ENCODE data around the gene TMCO4.

TMCO4 gene

GRCh38 chr1:19703280-19703679 lies 96.4 kb downstream of the TMCO4 start (continued):
- TF ChIP-seq ZFP30 (CRISPR knock-in tag; IDR thresholded peaks at IDR 0.05) (no peak), ZNF8 (CRISPR knock-in tag; IDR thresholded peaks at IDR 0.05) (no peak), CREB5 (CRISPR knock-in tag; IDR thresholded peaks at IDR 0.05; ENCODE audit: low read depth) (no peak), ZNF70 (CRISPR knock-in tag; IDR thresholded peaks at IDR 0.05) (no peak), RARB (CRISPR knock-in tag; IDR thresholded peaks at IDR 0.05) (no peak)

DNA sequence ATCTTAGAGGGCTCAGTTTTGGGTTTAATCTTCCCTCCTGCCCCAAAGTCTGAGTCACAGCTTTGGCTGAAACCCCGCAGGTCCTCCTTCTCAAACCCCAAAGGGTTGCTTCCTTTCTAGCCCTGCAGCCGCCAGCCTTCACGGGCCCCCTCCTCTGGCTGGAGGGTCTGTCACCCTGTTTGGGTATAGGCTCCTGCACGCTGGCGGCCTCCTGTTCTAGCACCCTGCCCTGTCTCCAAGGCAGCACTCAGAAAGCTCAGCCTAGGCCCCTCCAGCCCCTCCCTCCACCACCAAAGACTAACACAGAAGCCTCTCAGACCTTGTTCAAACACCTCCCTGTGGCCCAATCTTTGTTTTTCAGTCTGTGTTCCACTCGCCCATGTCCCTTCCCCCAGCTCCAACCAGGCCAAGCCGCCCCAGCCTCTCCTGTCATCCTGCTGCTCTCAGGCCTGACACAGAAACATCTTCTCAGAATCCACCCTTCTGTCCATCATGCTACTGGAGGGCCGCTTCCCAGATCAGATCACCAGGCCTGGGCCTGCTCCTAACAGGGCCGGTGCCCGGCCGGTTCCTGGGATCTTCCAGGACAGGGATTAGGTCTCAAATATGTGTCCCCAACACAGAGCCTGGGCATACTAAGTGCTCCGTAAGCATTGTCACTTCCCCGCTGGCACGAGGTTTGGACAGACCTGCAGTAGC lies 99.5 kb downstream of the TMCO4 start:
- no peak for ATAC-seq
- TF ChIP-seq CREB5 (CRISPR knock-in tag; IDR thresholded peaks at IDR 0.05; ENCODE audit: low read depth) (no peak), PPARA (CRISPR knock-in tag; IDR thresholded peaks at IDR 0.05; ENCODE audit: borderline replicate concordance) (no peak)
- TF ChIP-seq, protein P1, sequence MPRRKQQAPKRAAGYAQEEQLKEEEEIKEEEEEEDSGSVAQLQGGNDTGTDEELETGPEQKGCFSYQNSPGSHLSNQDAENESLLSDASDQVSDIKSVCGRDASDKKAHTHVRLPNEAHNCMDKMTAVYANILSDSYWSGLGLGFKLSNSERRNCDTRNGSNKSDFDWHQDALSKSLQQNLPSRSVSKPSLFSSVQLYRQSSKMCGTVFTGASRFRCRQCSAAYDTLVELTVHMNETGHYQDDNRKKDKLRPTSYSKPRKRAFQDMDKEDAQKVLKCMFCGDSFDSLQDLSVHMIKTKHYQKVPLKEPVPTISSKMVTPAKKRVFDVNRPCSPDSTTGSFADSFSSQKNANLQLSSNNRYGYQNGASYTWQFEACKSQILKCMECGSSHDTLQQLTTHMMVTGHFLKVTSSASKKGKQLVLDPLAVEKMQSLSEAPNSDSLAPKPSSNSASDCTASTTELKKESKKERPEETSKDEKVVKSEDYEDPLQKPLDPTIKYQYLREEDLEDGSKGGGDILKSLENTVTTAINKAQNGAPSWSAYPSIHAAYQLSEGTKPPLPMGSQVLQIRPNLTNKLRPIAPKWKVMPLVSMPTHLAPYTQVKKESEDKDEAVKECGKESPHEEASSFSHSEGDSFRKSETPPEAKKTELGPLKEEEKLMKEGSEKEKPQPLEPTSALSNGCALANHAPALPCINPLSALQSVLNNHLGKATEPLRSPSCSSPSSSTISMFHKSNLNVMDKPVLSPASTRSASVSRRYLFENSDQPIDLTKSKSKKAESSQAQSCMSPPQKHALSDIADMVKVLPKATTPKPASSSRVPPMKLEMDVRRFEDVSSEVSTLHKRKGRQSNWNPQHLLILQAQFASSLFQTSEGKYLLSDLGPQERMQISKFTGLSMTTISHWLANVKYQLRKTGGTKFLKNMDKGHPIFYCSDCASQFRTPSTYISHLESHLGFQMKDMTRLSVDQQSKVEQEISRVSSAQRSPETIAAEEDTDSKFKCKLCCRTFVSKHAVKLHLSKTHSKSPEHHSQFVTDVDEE (CRISPR knock-in tag; IDR thresholded peaks at IDR 0.05) = no peak
- TF ChIP-seq, protein P2, sequence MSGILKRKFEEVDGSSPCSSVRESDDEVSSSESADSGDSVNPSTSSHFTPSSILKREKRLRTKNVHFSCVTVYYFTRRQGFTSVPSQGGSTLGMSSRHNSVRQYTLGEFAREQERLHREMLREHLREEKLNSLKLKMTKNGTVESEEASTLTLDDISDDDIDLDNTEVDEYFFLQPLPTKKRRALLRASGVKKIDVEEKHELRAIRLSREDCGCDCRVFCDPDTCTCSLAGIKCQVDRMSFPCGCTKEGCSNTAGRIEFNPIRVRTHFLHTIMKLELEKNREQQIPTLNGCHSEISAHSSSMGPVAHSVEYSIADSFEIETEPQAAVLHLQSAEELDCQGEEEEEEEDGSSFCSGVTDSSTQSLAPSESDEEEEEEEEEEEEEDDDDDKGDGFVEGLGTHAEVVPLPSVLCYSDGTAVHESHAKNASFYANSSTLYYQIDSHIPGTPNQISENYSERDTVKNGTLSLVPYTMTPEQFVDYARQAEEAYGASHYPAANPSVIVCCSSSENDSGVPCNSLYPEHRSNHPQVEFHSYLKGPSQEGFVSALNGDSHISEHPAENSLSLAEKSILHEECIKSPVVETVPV (CRISPR knock-in tag; IDR thresholded peaks at IDR 0.05) = no peak

DNA sequence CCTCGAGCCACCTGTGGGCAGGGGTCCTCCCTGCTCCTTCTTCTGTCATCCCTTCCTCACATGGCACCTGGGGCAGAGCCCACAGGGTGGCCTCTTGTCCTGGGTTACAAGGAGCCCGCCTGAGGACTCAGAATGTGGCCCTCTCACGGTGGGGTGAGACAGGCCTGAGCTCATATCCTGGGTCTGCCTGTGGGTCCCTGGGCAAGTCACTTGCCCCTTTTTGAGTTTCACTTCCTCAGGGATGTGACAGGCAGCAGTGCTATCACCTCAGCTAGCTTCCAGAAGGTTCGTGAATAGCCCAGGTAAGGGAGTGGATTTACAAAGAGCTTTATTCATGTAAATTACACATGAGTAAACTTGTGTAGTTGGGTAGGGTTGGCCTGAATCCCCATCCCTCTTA lies 101.5 kb downstream of the TMCO4 start:
- no peak for ATAC-seq
- TF ChIP-seq ISL1 (CRISPR knock-in tag; IDR thresholded peaks at IDR 0.05) (no peak), SNAI2 (CRISPR knock-in tag; IDR thresholded peaks at IDR 0.05) (no peak), POU6F1 (CRISPR knock-in tag; IDR thresholded peaks at IDR 0.05; ENCODE audit: borderline replicate concordance, low read depth) (no peak), ESRRG (CRISPR knock-in tag; IDR thresholded peaks at IDR 0.05) (no peak), RARB (CRISPR knock-in tag; IDR thresholded peaks at IDR 0.05) (no peak), GLIS3 (CRISPR knock-in tag; IDR thresholded peaks at IDR 0.05) (no peak), PPARA (CRISPR knock-in tag; IDR thresholded peaks at IDR 0.05; ENCODE audit: borderline replicate concordance) (no peak), ARNTL (CRISPR knock-in tag; IDR thresholded peaks at IDR 0.05; ENCODE audit: borderline replicate concordance, low read depth) (no peak), ZC3H10 (CRISPR knock-in tag; IDR thresholded peaks at IDR 0.05) (no peak), TCF4 (CRISPR knock-in tag; IDR thresholded peaks at IDR 0.05; ENCODE audit: borderline replicate concordance) (no peak), BACH2 (CRISPR knock-in tag; IDR thresholded peaks at IDR 0.05; ENCODE audit: borderline replicate concordance) (no peak), ZNF70 (CRISPR knock-in tag; IDR thresholded peaks at IDR 0.05) (no peak), TOX (CRISPR knock-in tag; IDR thresholded peaks at IDR 0.05; ENCODE audit: borderline replicate concordance) (no peak), CREB5 (CRISPR knock-in tag; IDR thresholded peaks at IDR 0.05; ENCODE audit: low read depth) (no peak), ZFP3 (CRISPR knock-in tag; IDR thresholded peaks at IDR 0.05) (no peak), OSR1 (CRISPR knock-in tag; IDR thresholded peaks at IDR 0.05) (no peak)
- TF ChIP-seq, protein P2 (CRISPR knock-in tag; IDR thresholded peaks at IDR 0.05) = no peak
- TF ChIP-seq, protein P1 (CRISPR knock-in tag; IDR thresholded peaks at IDR 0.05) = no peak
